NOMO-1 (cell line): Measurements from ENCODE around the gene C5.
"Not testable (repeated sequence)": the region's sequence is repeated elsewhere in the genome, so short reads cannot be mapped to it uniquely, and the experiment has no call there.

Experiments
- DNase-seq, 2 experiments: peaks; one replicate each; lab custom pipeline; 2025; ENCODE audit not compliant: unreplicated experiment in 2 of 2; lab: John Stamatoyannopoulos, UW

The C5 gene

DNA sequence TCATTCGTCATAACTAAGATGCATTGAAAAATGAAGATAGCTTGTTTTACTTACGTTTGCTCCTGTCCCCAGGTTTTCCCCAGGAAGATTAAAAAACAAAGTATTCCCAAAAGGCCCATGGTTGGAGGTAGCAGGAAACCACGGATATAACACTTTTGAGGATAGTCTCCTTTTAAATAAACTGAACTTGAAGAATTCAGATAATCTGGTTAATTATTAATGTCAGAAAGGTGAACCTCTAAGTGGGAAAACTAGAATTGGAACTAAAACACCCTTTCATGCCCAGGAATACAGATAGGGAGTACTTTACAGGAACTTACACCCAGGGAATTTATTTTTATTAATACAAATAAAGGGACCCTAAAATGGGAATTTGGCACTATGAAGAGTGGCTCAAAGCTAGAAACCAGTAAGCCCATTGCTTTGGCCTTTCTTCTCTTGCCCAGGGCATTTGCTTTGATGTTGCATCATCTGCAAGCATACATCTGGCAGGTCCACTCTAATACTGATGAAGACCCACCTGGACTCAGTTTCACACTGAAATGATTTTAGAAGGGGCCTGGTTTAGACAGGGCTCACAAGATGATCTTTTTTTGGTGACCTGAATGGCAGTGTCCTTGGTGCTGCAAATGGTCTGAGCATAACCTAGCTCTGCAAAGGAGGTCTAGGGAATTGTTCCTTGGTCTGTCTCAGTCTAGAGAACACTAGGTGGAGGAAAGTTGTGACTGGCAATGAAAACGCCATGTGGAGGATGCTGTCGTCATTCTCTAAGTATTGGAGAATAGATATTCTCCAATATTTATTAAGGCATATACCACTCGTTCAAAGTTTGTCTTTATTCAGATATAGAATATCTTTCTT is at the start of gene C5:
TSS of gene C5 (minus strand) at position 148 of the 861 bp plus-strand sequence. CDS start at position 119, 29 bp downstream.
- DNase-seq: no peak

DNA sequence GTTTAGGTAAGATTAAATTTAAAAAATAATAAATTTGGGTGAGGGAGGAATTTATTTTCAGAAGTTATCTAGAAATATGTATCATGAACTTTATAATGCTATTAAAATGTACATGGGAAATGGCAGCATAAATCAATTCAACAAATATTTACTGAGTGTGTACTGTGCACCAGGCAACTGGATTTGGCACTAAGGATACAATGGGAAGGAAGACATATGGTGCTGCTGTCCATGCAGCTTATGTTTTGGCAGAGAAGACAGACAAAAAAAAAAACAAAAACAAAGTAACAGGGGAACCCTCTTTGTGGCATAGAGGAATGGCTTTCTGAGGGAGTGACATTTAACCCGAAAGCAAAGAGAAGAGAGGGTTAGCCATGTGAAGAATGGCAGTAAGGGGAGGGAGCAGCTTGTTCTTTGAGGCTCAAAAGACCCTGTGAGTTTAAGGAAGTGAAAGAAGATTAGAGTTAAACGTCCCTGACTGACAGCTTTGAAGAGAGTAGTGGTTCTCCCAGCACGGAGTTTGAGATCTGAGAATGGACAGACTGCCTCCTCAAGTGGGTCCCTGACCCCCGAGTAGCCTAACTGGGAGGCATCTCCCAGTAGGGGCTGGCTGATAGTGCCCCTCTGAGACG is 48.6 kb upstream of the C5 start:
- DNase-seq: peak; percentile 36 to 64

DNA sequence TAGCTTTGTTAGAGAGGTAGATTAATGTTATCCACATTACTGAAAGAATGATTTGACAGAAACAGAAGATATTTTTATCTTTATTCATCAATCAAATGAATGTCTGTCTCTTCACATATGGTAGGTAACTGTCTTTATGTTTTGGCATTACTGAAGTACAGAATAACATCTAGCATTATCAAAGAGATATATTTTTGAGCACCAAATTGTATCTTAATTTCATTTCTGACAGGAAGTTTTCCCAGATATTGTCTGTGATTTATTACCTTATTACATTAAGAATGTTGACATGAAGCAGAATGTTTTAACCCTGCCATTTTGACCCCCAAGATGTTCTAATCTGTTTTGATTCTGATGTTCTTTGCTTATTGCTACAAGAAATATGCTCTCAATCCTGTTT is 45.0 kb upstream of the C5 start:
- DNase-seq: no peak

DNA sequence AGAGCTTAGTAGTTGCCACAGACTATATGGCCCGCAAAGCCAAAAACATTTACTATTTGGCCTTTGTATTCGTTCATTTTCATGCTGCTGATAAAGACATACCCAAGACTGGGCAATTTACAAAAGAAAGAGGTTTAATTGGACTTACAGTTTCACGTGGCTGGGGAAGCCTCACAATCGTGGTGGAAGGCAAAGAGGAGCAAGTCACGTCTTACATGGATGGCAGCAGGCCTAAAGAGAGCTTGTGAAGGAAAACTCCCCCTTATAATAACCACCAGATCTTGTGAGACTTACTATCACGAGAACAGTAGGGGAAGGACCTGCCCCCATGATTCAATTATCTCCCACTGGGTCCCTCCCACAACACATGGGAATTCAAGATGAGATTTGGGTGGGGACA is 40.7 kb upstream of the C5 start:
- not testable (repeated sequence) for DNase-seq

DNA sequence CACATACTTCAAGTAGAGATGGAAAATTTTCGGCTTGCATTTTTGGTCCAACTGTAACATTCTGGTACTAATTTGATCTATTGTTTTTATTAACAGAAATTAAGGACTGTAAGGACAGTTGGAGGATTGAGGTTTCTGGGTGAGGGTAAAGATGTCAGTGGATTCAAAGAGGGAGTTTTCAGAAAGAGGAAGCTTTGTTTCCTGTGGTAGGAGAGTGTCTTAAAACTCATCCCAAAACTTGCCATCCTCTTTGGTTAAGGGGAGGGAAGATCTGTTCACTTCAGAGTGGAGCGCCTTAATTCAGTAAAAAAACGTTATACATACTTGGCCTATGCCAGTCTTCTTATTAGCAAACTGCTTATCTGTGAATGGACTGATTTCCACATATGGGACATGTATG is 38.5 kb upstream of the C5 start:
- DNase-seq: peak in 1 of 2 experiments; percentile 27

DNA sequence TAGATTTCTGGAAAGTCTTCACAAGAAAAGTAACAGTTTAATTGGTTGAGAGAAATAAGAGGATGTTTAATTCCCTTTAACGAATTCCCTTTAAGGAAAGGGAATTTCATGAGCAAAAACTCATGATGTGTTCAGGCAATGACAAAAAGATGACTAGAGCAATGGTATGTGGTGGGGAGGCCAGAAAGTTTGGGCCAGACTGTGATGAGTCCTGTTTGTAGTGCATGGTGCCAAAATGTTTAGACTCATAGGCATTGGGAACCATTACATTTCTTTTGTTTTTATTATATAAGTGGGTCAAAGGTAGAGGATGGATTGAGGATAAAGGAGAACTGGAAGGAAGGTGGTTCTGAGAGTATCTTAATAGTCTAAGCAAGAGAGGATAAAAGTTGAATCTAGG is 35.6 kb upstream of the C5 start:
- no peak for DNase-seq

DNA sequence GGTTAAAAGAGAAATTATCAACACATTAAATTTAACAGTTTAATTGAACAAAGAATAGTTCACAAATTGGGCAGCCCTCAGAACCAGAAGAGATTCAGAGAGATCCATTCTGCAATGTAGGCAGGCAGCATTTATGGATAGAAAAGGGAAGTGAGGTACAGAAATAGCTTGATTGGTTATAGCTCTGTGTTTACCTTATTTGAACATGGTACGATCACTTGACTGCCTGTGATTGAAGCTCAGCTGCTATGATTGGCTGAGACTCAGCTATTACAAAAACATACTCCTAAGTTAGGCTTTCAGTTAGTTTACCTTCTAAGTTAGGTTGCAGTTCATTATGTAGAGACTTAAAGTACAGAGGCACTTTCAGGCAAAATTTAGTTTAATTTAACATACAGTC is 32.0 kb upstream of the C5 start:
- DNase-seq: peak in 1 of 2 experiments; percentile 45

DNA sequence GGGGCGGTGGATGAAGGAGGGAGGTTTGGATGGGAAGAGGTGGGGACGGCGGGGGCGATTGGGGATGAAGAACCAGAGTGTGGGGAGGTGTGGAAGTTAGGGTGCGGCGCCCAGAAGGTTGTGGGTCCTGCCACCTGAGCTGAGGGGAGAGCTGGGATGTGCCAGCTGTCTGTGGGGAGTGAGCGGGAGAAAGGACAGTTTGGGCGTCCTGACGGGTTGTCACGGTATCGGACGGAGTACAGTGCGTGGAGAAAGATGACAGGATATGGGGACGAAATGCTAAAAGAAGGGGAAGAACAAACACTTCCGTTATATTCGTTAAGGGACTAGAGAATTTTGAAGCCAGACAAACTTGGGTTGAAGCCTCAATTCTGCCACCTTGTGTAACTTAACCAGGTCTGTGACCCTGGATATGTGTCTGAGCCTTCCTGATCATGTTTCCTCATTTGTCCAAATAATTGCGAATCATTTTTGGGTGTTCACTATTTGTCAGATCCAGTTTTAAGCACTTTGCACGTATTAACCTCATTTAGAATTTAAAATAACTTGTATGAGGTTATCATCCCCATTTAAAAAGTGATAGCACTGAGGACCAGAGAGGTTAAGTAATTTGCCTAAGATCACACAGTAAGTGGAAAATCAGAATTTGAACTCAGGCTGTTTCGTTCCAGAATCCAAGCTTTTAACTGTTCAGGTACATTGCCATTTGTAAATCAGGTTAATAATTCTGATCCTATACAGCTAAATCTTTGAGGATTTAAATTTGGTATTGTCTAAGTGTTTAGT is 25.4 kb upstream of the C5 start:
- DNase-seq: peak; percentile 45 to 71

DNA sequence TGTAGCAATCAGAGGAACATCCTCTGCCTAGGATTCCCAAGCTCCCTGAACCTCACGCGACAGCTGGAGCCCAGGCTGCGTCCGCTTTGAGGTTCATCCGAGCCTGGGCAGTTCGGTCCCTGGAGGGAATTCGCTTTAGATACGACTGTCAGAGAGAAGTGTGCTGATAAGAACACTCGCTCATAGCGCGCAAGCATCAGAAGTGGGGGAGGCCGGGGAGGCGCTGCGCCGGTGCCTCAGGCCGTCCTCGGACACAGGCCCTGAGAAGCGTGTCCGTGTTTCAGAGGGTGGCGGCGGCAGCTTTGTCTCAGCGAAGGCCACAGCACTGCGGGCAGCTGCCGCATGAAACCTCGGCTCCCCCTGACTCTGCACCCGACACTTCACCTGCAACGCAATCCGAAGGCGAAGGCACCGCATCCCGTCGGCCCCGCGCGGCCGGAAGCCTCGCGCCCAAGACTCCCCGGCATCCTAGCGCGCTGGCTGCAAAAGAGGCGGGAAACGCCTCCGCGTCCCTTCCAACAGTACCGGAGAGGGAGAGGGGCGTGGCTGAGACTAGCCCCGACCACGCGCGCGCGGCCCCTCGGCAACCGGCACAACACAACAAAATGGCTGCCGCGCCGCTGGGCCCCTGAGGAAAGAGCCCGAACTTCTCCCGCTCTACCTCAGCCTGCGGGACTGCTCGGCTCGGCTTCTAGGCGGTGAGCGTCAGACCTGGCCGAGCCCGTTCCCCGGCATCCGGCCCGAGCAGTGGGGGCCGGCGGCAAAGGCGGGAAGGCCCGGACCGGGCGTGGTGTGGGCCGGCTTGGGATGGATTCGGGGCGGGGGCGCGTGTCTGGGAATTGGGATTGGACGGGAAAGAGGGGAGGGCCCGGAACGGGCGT is 24.5 kb upstream of the C5 start, which contains the start of gene CNTRL:
TSS of gene CNTRL (plus strand) at position 586 of the 881 bp plus-strand sequence. CDS start 13,372 bp downstream, outside the sequence.
- DNase-seq: peak; percentile 93 to 97

DNA sequence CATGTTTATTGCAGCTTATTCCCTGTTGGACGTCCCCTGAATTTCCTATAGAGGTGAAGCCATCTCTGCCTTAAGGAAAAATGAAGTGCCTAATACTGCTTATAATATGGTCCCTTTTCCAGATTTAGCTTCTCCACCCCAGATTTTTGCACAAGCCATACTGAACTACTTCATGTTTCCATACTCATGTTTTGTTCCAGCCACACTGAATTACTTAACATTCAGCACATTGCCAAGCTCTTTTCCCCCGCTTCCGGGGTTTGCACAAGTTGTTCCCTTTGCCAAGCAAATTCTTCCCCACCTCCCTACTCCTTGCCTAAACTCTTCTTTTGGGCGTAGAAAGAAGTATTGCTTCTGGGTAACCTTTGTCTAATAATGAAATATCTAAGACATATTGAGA is 23.0 kb upstream of the C5 start:
- peak in 1 of 2 experiments; percentile 23 for DNase-seq

DNA sequence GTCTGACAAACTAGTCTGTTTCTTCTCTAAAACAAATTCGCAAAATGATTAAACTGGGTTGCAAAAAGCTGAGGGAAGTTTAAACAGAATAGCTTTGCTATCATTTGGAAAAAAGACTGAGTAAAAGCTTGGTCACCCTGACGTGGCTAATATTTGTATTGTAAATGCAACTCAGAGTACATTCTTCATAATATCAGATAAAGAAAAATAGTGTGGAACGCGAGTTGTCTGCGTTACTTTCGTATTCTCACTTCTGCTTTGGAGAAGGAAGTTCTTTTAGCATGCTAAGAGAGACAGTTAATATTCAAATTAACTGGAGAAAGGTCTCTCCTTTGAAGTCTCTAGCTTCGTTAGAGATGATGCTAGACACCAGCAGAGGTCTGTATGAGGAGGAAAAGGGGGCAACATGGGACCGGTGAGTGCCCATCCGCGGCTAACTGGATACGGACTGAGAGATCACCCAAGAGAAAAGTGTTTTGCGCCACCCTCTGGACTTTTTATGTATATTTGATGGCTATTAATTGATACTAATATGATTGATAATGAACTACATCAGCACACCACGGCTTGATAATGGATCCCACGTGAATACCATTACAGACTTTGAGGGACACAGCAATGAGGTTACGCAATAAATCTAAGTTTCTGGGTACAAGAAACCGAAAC is 21.8 kb upstream of the C5 start:
- DNase-seq: peak; percentile 53 to 94

DNA sequence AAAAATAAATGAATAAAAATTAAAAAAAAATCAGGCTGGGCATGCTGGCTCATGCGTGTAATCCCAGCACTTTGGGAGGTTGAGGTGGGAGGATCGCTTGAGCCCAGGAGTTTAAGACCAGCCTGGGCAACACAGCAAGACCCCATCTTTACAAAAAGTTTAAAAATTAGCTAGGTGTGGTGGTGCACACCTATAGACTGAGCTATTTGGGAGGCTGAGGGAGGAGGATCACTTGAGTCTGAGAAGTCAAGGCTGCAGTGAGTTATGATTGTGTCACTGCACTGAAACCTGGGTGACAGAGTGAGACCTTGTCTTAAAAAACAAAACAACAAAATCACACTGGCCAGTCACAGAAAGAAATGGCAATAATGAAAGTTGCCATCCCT is 21.3 kb upstream of the C5 start:
- DNase-seq: no peak

DNA sequence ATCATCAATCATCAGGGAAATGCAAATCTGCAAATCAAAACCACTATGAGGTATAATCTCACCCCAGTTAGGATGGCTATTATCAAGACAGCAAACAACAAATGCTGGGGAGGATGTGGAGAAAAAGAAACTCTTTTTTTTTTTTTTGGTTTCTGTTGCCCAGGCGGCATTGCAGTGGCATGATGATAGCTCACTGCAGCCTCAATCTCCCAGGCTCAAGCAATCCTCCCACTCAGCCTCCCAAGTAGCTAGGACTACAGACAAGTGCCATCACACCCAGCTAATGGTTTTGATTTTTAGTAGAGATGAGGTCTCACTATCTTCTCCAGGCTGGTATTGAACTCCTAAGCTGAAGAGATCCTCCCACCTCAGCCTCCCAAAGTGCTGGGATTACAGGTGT is 19.3 kb upstream of the C5 start:
- DNase-seq: no peak

DNA sequence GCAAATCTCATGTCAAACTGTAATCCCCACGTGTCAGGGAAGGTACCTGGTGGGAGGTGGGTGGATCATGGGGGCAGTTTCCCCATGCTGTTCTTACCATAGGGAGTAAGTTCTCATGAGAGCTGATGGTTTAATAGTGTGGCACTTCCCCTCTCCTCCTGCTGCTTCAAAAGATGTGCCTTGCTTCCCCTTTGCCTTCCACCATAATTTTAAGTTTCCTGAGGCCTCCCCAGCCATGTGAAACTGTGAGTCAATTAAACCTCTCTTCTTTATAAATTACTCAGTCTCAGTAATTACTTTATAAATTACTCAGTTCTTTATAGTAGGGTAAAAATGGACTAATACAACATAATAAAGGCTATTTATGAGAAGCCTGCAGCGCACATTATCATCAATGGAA is 17.6 kb upstream of the C5 start:
- DNase-seq: peak in 1 of 2 experiments; percentile 25

DNA sequence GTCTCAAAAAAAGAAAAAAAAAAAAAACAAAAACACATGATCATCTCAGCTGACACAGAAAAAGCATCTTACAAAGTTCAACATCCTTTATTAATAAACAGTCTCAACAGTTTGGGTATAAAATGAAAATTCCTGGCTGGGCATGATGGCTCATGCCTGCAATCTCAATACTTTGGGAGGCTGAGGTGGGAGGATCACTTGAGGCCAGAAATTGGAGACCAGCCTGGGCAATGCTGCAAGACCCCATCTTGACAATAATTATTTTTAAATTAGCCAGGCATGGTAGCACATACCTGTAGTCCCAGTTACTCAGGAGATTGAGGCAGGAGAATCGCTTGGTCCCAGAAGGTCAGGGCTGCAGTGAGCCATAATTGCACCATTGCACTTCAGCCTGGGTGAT is 16.8 kb upstream of the C5 start:
- DNase-seq: no peak

DNA sequence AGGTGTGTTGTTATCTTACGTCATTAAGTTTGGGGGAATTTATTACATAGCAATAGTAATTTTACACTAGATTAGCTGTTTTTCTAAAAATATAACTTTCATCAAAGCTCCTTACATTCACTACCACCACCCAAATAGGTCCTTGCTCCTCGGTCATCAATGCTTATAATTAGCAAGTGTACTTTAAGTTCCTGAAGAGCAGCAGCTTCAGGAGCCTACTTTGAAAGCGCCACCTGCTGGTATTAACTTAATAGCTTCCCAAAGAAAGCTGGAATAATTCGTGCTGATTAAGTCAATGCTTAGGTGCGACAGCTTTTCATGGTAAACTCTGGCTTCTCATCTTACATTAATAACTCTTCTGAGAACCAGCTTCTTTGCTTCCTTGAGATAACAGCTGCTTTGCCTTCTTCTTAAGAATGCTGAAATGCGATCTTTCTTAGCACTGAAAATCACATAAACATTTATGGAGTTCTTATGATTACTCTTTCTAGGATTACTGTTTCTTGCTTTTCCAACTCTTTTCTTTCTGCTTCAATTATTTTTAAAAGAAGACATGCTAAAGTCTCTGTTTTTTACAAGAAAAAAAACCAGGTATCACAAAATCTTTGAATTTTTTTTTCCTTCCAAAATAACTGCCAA is 10.0 kb upstream of the C5 start:
- DNase-seq: peak in 1 of 2 experiments; percentile 35

DNA sequence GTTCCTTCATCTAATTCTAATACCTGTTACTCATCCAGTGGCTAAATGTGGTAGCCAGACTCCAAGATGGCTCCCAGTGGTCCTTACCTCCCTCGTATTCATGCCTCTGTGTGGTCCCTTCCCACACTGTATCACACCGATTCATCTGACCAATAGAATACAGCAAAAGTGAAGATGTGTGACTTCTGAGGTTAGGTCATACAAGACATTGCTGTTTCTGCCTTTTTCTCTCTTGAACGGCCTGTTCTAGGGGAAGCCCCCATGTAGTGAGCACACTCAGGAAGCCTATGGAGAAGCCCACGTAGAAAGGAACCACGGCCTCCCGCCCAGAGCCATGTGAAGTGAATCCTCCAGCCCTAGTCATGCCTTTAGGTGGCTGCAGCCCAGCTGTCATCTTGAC is 9.4 kb upstream of the C5 start:
- no peak for DNase-seq

DNA sequence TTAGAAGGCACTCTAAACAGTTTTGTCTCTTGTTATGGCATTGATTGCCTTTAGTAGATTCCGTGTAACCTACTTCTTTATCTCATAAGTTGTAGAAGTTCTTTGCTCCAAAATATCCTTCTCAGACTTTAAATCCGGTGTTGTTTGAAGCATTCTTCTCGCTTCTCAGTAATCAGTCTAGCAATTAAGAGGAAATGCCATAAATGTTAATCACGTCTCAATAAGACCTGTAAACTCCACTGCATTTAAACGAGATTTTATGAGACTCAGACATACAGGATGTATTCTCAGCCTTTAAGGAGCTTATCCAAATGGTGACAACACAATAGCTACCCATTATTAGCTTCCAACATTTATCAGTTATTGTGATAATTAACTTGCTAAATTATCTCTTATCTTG is 7.7 kb upstream of the C5 start:
- DNase-seq: no peak

DNA sequence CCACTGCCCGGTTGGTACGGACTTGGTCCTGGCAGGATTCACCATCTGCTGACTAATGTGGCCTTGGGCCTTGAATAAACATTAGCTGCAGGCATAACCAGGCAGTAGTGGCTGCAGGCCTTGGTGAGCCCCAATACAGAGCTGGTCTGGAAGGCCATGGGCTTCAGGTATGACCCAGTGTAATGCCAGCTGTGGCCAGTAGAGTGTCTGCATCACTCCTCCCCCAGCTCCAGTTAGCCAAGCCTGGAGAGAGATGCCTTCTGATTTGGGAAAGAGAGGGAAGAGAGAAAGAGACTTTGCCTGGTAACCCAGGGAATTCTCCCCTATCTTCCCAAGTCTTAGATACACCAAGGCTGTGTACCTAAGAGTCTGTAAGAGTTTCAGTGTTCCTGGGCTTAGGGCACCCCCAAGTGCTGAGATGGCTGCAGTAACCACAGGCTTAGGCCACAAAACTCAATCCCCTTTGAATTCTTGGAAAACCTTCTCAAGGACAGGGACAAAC is 5.6 kb upstream of the C5 start:
- DNase-seq: no peak
